KOPT-K1 (cell line): ENCODE results near the gene XPO4.
"Not testable (repeated sequence)": the region's sequence is repeated elsewhere in the genome, so short reads cannot be mapped to it uniquely, and the experiment has no call there.

Experiments used
- H3K27ac ChIP-seq: fragments of 200-600 bp; sonication (generic); 2 replicates; pipeline ENCODE4 v1.5.1; 2016; ENCODE audit warnings: antibody characterized with exemption, mild to moderate bottlenecking, low read depth, low read length; ENCODE audit not compliant: poor library complexity, severe bottlenecking
- H3K36me3 ChIP-seq: fragments of 200-600 bp; sonication (generic); 2 replicates; pipeline ENCODE4 v1.5.1; 2017; ENCODE audit warnings: antibody characterized with exemption, mild to moderate bottlenecking, low read length, moderate library complexity; ENCODE audit not compliant: insufficient read depth
- H3K9me3 ChIP-seq: fragments of 200-600 bp; sonication (generic); 2 replicates; pipeline ENCODE4 v1.5.1; 2017; ENCODE audit warnings: antibody characterized with exemption, low read length, mild to moderate bottlenecking; ENCODE audit not compliant: insufficient read depth, poor library complexity, severe bottlenecking

XPO4 gene

GRCh38 chr13:20772401-20773131, 130.0 kb downstream of the XPO4 start:
- peaks cover 43% of the 10 kb centered on the region for H3K36me3 ChIP-seq
- H3K9me3 ChIP-seq, result peaks cover 36% of the 10 kb centered on the region
- H3K27ac ChIP-seq, result peak overlapping the region; percentile 96

- H3K27ac ChIP-seq, result no peak overlapping the region
- peaks cover 38% of the 10 kb centered on the region for H3K36me3 ChIP-seq
- peaks cover 44% of the 10 kb centered on the region for H3K9me3 ChIP-seq
These were observed 132.7 kb downstream of the XPO4 start for GRCh38 chr13:20769834-20770233.

GRCh38 chr13:20769091-20769490, 133.5 kb downstream of the XPO4 start:
- Histone ChIP-seq H3K36me3 (peaks cover 38% of the 10 kb centered on the region), H3K9me3 (peaks cover 44% of the 10 kb centered on the region), H3K27ac (no peak overlapping the region)

GRCh38 chr13:20767309-20767943, 135.1 kb downstream of the XPO4 start:
- H3K36me3 ChIP-seq, result peaks cover 38% of the 10 kb centered on the region
- no peak overlapping the region for H3K27ac ChIP-seq
- H3K9me3 ChIP-seq, result peaks cover 44% of the 10 kb centered on the region

GRCh38 chr13:20760872-20761271, 141.7 kb downstream of the XPO4 start:
- Histone ChIP-seq H3K36me3 (peaks cover 10% of the 10 kb centered on the region; the same call in 1 of the 2 replicates), H3K27ac (no peak overlapping the region), H3K9me3 (peaks cover 17% of the 10 kb centered on the region)

- Histone ChIP-seq H3K9me3 (peaks cover 64% of the 10 kb centered on the region), H3K36me3 (peaks cover 29% of the 10 kb centered on the region; the same call in 1 of the 2 replicates), H3K27ac (no peak overlapping the region)
These were observed 148.5 kb downstream of the XPO4 start for GRCh38 chr13:20754009-20754408.

GRCh38 chr13:20749377-20749776, 153.2 kb downstream of the XPO4 start:
- peaks cover 44% of the 10 kb centered on the region for H3K9me3 ChIP-seq
- H3K36me3 ChIP-seq, result peaks cover 6% of the 10 kb centered on the region; the same call in 1 of the 2 replicates

GRCh38 chr13:20743830-20744404, 158.6 kb downstream of the XPO4 start:
- peaks cover 15% of the 10 kb centered on the region for H3K9me3 ChIP-seq
- not testable (repeated sequence) for H3K27ac ChIP-seq, H3K36me3 ChIP-seq

More at GRCh38 chr13:20749377-20749776, 153.2 kb downstream of the XPO4 start:
- H3K27ac ChIP-seq, result no peak overlapping the region

GRCh38 chr13:20740021-20740420, 162.5 kb downstream of the XPO4 start:
- Histone ChIP-seq H3K36me3 (no peaks in the 10 kb centered on the region; the same call in 1 of the 2 replicates), H3K9me3 (peaks cover 8% of the 10 kb centered on the region), H3K27ac (no peak overlapping the region)

GRCh38 chr13:20738616-20739015, 163.9 kb downstream of the XPO4 start:
- H3K27ac ChIP-seq, result no peak overlapping the region
- H3K36me3 ChIP-seq, result no peaks in the 10 kb centered on the region; the same call in 1 of the 2 replicates

GRCh38 chr13:20729633-20730585, 172.6 kb downstream of the XPO4 start:
- Histone ChIP-seq H3K36me3 (no peaks in the 10 kb centered on the region; the same call in 1 of the 2 replicates), H3K27ac (no peak overlapping the region), H3K9me3 (no peaks in the 10 kb centered on the region)

More at GRCh38 chr13:20738616-20739015, 163.9 kb downstream of the XPO4 start:
- peaks cover 8% of the 10 kb centered on the region for H3K9me3 ChIP-seq

GRCh38 chr13:20728579-20729311, 173.8 kb downstream of the XPO4 start:
- Histone ChIP-seq H3K27ac (no peak overlapping the region), H3K9me3 (no peaks in the 10 kb centered on the region), H3K36me3 (no peaks in the 10 kb centered on the region; the same call in 1 of the 2 replicates)

GRCh38 chr13:20727856-20728255, 174.7 kb downstream of the XPO4 start:
- no peak overlapping the region for H3K27ac ChIP-seq
- no peaks in the 10 kb centered on the region; the same call in 1 of the 2 replicates for H3K36me3 ChIP-seq
- H3K9me3 ChIP-seq, result no peaks in the 10 kb centered on the region
